ENCODE data around the gene SPATA6L. TPM values are rescaled to one million over a fixed set of nuclear protein-coding genes. Genes with fewer than 3 reads are reported as not detected.
"Not testable (repeated sequence)": the region's sequence is repeated elsewhere in the genome, so short reads cannot be mapped to it uniquely, and the experiment has no call there.

Gene SPATA6L
- total and polyA plus RNA-seq, 2 of the 13 experiments (the other 11 are each of a cell fraction or from before 2014, with no cell fraction given) = 1.1 to 1.9 TPM

DNA sequence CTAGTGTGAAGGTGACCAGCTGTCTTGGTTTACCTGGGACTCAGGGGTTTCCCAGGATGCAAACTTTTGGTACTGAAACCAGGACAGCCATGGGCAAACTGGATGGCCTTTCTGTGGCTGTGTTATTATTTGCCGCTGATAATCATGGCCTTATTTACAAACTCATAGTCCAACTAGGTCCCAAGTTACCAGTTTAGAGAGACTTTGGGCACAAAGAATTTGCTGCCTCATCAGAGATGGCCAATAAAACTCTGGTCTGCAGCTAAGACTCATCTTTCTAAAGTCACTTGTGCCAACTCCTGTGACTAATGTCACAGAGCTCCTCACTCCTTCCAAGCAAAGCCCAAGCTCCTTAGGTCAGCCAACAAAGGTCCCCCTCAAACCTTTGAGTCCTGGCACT lies 51.7 kb downstream of the SPATA6L start:
- POLR2A ChIA-PET = no interaction called here
- H3K27me3 ChIP-seq (ENCODE audit: control insufficient read depth in 1 of 2, insufficient read depth in 2 of 2, low read length in 2 of 2) = no peaks in the 10 kb centered on the region
- no peak overlapping the region for H2AFZ ChIP-seq (ENCODE audit: low read length)
- no peaks in the 10 kb centered on the region for H4K20me1 ChIP-seq (ENCODE audit: insufficient read depth, low read length)
- H3K4me3 ChIP-seq (replicated peaks in 1 of 3; ENCODE audit: insufficient read depth in 1 of 3, low read depth in 2 of 3, low read length in 3 of 3) = no peak overlapping the region
- no peak overlapping the region for H3K9ac ChIP-seq (ENCODE audit: insufficient read depth, low read depth, low read length)
- peaks cover 18% of the 10 kb centered on the region for H3K4me1 ChIP-seq (ENCODE audit: insufficient read depth, low read length)
- ATAC-seq (peak; percentile 84), FAIRE-seq (no peak), DNase-seq (ENCODE audit: low spot score) (peak; percentile 3)
- WGBS (ENCODE audit: low lambda C conversion rate) = 0% methylated on average over 1 of the region's 1 CpG
- BruUV-seq (replicated peaks) = no TSS peak
- H3K9me3 ChIP-seq (ENCODE audit: low read length) = no peaks in the 10 kb centered on the region
- in situ Hi-C loops (cut with HindIII; ENCODE audit: extremely low pct_ligation_motif_present, low pct_unique_long_range_greater_than_20kb) (no loop called here), intact Hi-C loops (cut with micrococcal nuclease; ENCODE audit: unreplicated experiment) (no loop called here)
- H3K79me2 ChIP-seq (ENCODE audit: insufficient read depth, low read length) = no peaks in the 10 kb centered on the region
- CTCF ChIA-PET (ENCODE audit: low intra/inter-chr PET ratio, low total read pairs) = no interaction called here
- H3K36me3 ChIP-seq (replicated peaks in 1 of 2; ENCODE audit: control insufficient read depth in 1 of 2, insufficient read depth in 2 of 2, low read length in 2 of 2) = no peaks in the 10 kb centered on the region
- H3K4me2 ChIP-seq (ENCODE audit: low read depth, low read length) = peak overlapping the region; percentile 36; the same call in 1 of the 2 replicates
- TF ChIP-seq ZNF44 (CRISPR knock-in tag; IDR thresholded peaks at IDR 0.05) (no peak), MAFK (conservative IDR thresholded peaks at IDR 0.05 in 1 of 2, IDR thresholded peaks at IDR 0.05 in 1 of 2; ENCODE audit: low read length in 2 of 2) (peak; percentile 64 to 72), GATAD2A (CRISPR knock-in tag; IDR thresholded peaks at IDR 0.05) (no peak), ZNF619 (CRISPR knock-in tag; IDR thresholded peaks at IDR 0.05) (no peak), MEF2D (CRISPR knock-in tag; IDR thresholded peaks at IDR 0.05) (no peak), ZNF672 (CRISPR knock-in tag; IDR thresholded peaks at IDR 0.05) (no peak), FOXA3 (CRISPR knock-in tag; IDR thresholded peaks at IDR 0.05) (peak; percentile 43), MAFF (IDR thresholded peaks at IDR 0.05; ENCODE audit: low read depth, low read length) (peak; percentile 67), ZNF446 (CRISPR knock-in tag; IDR thresholded peaks at IDR 0.05) (no peak), MTF1 (CRISPR knock-in tag; IDR thresholded peaks at IDR 0.05) (no peak), ZNF569 (CRISPR knock-in tag; IDR thresholded peaks at IDR 0.05; ENCODE audit: borderline replicate concordance) (no peak)
- TF ChIP-seq, protein P1, sequence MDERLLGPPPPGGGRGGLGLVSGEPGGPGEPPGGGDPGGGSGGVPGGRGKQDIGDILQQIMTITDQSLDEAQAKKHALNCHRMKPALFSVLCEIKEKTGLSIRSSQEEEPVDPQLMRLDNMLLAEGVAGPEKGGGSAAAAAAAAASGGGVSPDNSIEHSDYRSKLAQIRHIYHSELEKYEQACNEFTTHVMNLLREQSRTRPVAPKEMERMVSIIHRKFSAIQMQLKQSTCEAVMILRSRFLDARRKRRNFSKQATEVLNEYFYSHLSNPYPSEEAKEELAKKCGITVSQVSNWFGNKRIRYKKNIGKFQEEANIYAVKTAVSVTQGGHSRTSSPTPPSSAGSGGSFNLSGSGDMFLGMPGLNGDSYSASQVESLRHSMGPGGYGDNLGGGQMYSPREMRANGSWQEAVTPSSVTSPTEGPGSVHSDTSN (CRISPR knock-in tag; IDR thresholded peaks at IDR 0.05) = no peak
- TF ChIP-seq, protein P2, sequence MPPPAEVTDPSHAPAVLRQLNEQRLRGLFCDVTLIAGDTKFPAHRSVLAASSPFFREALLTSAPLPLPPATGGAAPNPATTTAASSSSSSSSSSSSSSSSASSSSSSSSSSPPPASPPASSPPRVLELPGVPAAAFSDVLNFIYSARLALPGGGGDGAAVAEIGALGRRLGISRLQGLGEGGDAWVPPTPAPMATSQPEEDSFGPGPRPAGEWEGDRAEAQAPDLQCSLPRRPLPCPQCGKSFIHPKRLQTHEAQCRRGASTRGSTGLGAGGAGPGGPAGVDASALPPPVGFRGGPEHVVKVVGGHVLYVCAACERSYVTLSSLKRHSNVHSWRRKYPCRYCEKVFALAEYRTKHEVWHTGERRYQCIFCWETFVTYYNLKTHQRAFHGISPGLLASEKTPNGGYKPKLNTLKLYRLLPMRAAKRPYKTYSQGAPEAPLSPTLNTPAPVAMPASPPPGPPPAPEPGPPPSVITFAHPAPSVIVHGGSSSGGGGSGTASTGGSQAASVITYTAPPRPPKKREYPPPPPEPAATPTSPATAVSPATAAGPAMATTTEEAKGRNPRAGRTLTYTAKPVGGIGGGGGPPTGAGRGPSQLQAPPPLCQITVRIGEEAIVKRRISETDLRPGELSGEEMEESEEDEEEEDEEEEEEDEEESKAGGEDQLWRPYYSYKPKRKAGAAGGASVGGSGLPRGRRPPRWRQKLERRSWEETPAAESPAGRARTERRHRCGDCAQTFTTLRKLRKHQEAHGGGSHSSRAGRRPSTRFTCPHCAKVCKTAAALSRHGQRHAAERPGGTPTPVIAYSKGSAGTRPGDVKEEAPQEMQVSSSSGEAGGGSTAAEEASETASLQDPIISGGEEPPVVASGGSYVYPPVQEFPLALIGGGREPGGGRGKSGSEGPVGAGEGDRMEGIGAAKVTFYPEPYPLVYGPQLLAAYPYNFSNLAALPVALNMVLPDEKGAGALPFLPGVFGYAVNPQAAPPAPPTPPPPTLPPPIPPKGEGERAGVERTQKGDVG (CRISPR knock-in tag; IDR thresholded peaks at IDR 0.05; ENCODE audit: borderline replicate concordance) = no peak
- no peak overlapping the region for H3K27ac ChIP-seq (ENCODE audit: extremely low read length, insufficient read depth, low read length)

GRCh38 chr9:4606033-4606432 lies 60.2 kb downstream of the SPATA6L start:
- ATAC-seq; H3K4me3 ChIP-seq (replicated peaks in 1 of 3; ENCODE audit: insufficient read depth in 1 of 3, low read depth in 2 of 3, low read length in 3 of 3); H3K27me3 ChIP-seq (ENCODE audit: control insufficient read depth in 1 of 2, insufficient read depth in 2 of 2, low read length in 2 of 2); DNase-seq (ENCODE audit: low spot score); BruUV-seq (replicated peaks); H4K20me1 ChIP-seq (ENCODE audit: insufficient read depth, low read length); CTCF ChIA-PET (ENCODE audit: low intra/inter-chr PET ratio, low total read pairs); H2AFZ ChIP-seq (ENCODE audit: low read length); H3K4me2 ChIP-seq (ENCODE audit: low read depth, low read length); in situ Hi-C loops (cut with HindIII; ENCODE audit: extremely low pct_ligation_motif_present, low pct_unique_long_range_greater_than_20kb); H3K9me3 ChIP-seq (ENCODE audit: low read length); H3K36me3 ChIP-seq (replicated peaks in 1 of 2; ENCODE audit: control insufficient read depth in 1 of 2, insufficient read depth in 2 of 2, low read length in 2 of 2); POLR2A ChIA-PET; H3K27ac ChIP-seq (ENCODE audit: extremely low read length, insufficient read depth, low read length); intact Hi-C loops (cut with micrococcal nuclease; ENCODE audit: unreplicated experiment); FAIRE-seq; H3K9ac ChIP-seq (ENCODE audit: insufficient read depth, low read depth, low read length); H3K79me2 ChIP-seq (ENCODE audit: insufficient read depth, low read length); H3K4me1 ChIP-seq (ENCODE audit: insufficient read depth, low read length): not testable (repeated sequence)
- WGBS (ENCODE audit: low lambda C conversion rate) = 57% methylated on average over 6 of the region's 15 CpGs

Data from HepG2 (cell line).